Effector memory CD4-positive, alpha-beta T cell (primary cell): Measurements from ENCODE around the gene CDK9.
"Not testable (repeated sequence)": the region's sequence is repeated elsewhere in the genome, so short reads cannot be mapped to it uniquely, and the experiment has no call there.

Source experiments
- DNase-seq, 3 donors: peaks; one replicate each; pipeline ENCODE4 v3.0.0-alpha.2; 2020
- H3K27ac ChIP-seq: 2 replicates; pipeline ENCODE4 v1.7.0; 2013; ENCODE audit warnings: mild to moderate bottlenecking, low read length, moderate library complexity; ENCODE audit not compliant: insufficient read depth, poor library complexity, severe bottlenecking
- H3K27me3 ChIP-seq: replicated peaks from 2 replicates; pipeline ENCODE4 v1.7.0; 2013; ENCODE audit warnings: mild to moderate bottlenecking, low read length; ENCODE audit not compliant: insufficient read depth, control insufficient read depth, poor library complexity, severe bottlenecking
- H3K36me3 ChIP-seq: 2 replicates; pipeline ENCODE4 v1.7.0; 2013; ENCODE audit warnings: mild to moderate bottlenecking, low read length, moderate library complexity; ENCODE audit not compliant: control insufficient read depth, insufficient read depth
- H3K4me1 ChIP-seq: 2 replicates; pipeline ENCODE4 v1.7.0; 2013; ENCODE audit warnings: low read length, mild to moderate bottlenecking; ENCODE audit not compliant: control insufficient read depth, insufficient read depth, poor library complexity, severe bottlenecking
- H3K4me3 ChIP-seq: 2 replicates; pipeline ENCODE4 v1.7.0; 2013; ENCODE audit warnings: low read length, low read depth, mild to moderate bottlenecking; ENCODE audit not compliant: insufficient read depth, poor library complexity, severe bottlenecking
- H3K9me3 ChIP-seq: 2 replicates; pipeline ENCODE4 v1.7.0; 2013; ENCODE audit warnings: mild to moderate bottlenecking, low read length, moderate library complexity; ENCODE audit not compliant: control insufficient read depth

CDK9 gene

DNA sequence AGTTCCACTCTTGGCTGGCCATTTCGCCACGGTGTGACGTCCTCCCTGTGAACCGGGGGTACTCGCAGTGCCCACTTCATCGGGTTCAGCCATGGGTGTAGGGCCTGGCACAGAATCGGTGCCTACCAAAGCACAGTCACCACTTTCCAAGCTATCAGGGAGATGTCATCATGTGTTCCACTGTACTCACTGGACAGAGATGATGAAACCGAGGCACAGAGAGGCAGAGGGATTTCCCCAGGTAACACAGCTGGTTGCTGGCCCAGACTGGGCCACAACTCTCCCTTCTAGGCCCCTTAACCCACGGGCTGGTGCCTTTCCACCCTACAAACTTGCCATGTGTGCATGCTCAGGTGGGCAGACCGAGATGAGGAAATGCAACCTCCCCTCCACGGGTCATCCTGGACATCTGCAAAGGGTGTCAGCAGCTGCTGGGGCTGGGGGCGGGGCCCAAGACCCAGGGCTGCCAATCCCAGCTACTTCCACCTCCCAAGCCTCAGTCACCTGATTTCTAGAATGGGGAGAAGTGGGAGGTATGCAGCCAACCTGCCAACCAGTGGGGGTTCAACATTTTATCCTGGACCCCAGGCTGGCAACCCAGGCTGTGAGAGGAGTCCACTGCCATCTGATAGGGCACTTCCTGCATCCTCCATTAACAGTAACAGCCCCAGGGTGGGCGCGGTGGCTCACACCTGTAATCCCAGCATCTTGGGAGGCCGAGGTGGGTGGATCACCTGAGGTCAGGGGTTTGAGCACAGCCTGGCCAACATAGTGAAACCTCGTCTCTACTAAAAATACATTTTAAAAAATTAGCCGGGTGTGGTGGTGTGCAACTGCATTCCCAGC lies 6.5 kb upstream of the CDK9 start:
- peak overlapping the region; percentile 90 for H3K27ac ChIP-seq
- H3K4me1 ChIP-seq: peaks cover 59% of the 10 kb centered on the region
- peaks cover 3% of the 10 kb centered on the region for H3K36me3 ChIP-seq

DNA sequence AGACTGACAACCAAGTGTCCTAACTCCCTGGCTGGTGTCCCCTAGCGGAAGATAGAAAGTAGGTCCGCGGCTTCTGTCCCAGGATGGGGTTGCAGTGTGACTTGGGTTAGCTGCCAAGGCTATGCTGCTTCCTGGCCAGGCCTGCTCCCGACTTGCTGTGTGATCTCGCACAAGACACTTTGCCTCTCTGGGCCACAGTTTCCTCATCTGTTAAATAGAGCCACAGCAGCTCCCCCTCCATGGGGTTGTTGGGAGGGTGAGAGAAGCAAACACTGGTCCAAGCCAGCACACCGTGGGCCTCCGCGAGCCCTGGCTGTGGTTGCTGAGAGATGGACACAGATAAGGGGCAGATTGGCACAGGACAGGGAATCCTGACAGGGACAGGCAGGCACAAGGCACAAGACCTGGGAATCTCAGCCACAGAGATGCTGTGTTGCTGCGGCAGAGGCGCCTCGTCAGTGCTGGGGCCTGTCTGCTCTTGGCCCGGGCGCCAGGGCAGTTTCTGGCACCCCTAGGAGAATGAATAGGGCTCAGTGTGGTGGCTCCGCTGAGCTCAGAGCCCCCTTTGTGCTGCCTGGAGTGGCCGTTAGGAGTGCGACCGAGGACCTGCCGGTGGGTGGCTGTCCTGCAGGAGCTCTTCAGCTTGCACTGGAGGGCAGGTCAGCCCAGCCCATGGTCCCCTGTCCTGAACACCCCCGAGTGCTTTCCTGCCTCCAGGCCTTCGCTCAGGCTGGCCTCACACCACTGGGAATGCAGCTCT lies 5.5 kb upstream of the CDK9 start:
- H3K4me1 ChIP-seq: peaks cover 64% of the 10 kb centered on the region
- H3K27ac ChIP-seq: peak overlapping the region; percentile 90
- H3K27me3 ChIP-seq: no peaks in the 10 kb centered on the region
- no peak for DNase-seq
- H3K4me3 ChIP-seq: no peak overlapping the region
- H3K36me3 ChIP-seq: no peaks in the 10 kb centered on the region
- no peaks in the 10 kb centered on the region for H3K9me3 ChIP-seq

More for the DNA sequence above, 6.5 kb upstream of the CDK9 start:
- Histone ChIP-seq H3K27me3 (no peaks in the 10 kb centered on the region), H3K9me3 (no peaks in the 10 kb centered on the region), H3K4me3 (peak overlapping the region; percentile 74)
- peak; percentile 35 to 48 (median 40) for DNase-seq

DNA sequence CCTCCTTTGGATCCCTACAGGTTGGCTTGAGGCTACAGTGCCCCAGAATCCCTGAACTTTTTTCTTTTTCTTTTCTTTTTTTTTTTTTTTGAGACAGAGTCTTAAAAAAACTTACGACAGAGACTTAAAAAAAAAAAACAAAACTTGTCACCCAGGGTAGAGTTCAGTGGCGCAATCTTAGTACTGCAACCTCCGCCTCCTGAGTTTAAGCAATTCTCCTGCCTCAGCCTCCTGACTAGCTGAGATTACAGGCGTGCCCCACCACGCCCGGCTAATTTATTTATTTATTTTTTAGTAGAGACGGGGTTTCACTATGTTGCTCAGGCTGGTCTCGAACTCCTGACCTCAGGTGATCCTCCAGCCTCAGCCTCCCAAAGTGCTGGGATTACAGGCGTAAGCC lies 4.9 kb upstream of the CDK9 start:
- peaks cover 64% of the 10 kb centered on the region for H3K4me1 ChIP-seq
- H3K27me3 ChIP-seq, H3K4me3 ChIP-seq, H3K27ac ChIP-seq, DNase-seq, H3K9me3 ChIP-seq, H3K36me3 ChIP-seq: not testable (repeated sequence)

DNA sequence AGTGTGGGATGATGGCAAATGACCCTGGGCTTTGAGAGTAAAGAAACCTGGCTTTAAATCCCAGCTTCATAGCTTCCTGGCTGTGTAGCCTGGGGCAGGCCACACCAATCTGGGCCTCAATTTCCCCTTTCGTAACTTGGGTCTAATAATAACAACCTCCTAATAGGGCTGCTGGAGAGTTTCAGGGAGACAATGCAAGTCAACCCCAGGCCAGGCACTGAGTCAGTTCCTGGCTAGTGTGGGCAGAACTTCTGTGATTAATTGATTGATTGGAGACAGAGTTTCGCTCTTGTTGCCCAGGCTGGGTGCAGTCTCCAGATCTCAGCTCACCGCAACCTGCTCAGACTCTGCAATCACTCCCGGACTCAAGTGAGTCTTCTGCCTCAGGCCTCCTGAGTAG lies 4.0 kb upstream of the CDK9 start:
- no peak for DNase-seq
- Histone ChIP-seq H3K4me3 (no peak overlapping the region), H3K9me3 (no peaks in the 10 kb centered on the region), H3K4me1 (peaks cover 58% of the 10 kb centered on the region), H3K27ac (no peak overlapping the region), H3K36me3 (no peaks in the 10 kb centered on the region), H3K27me3 (no peaks in the 10 kb centered on the region)

DNA sequence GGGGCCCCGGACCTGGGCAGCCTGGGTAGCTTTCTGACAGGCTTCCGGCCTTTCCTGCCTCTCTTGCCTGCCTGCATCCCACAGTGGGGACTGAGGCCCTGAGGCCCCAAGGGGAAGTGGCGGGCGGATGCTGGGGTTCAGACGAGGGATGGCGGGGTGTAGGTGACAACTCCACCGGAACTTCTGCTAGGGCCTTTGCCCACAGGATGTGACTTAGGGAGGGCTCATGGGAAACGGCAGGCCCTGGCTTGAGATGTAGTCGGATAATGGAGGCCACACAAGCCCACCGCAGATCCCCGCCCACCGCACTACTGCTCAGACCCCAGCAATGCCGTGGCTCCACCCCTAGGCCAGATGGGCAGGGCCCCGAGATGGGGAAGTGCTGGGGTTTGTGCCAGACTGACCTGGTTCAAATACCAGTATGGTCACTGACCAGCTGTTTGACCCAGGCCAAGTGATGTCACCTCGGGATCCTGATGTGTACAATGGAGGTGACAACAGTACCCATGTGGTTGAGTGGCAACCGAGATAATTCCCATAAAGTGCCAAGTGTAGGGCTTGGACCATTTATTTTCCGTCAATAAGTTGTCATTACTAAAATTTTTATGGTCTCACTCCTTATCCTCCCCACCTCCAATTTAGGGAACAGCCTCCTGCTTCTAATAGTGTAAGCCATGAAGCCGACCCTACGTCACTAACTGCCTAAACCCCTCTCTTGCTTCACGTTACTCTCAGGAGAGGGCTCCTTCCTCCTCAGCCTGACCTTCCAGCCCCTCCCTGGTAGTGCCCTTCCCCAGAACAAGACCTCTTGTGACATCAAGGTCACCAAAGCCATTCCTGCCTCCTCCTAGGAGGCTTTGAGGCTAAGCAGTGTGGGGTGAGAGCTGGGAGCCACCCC lies 2.5 kb upstream of the CDK9 start:
- DNase-seq: peak; percentile 71 to 78 (median 76)
- H3K27me3 ChIP-seq: no peaks in the 10 kb centered on the region
- peaks cover 53% of the 10 kb centered on the region for H3K4me1 ChIP-seq

DNA sequence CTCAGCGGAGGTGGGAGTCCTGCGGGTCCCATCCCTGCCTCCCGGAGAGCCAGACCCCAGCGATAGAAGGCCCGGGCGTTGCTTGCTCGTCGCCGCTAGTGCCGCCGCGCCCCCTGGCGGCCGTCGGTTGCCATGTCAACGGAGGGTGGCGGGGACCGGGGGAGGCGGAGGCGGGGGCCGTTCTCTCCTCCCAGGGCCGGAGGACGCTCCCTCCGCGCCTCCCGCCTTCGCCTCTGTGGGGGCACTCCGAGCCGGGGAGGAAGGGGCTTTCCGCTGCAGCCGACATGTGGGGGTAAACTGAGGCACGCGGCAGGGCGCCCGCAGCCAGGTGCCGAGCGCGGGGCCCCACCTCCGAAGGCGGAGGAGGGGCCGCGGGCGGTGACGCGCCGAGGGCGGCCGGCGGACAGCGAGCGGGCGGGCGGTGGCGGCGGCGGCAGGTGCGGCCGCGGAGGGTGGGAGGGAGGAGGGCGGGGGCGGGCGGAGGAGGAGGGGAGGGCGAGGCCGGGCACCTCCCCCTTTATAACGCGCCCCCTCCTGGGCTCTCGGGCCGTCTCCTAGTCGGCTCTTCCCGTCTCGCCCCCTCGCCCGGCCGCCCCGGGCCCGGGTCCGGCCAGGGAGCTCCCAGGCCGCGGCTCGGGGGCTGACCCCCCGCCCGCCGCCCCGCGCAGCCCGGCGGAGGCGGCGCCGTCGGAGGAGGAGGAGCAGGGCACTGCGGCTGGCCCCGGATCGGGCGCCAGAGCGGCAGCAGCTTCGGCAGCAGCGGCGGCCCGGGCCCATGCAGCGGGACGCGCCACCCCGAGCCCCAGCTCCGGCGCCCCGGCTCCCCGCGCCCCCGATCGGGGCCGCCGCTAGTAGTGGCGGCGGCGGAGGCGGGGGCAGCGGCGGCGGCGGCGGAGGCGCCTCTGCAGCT lies 556 bp upstream of the CDK9 start:
- peak overlapping the region; percentile 86 for H3K4me3 ChIP-seq
- peak; percentile 81 to 86 (median 84) for DNase-seq
- no peaks in the 10 kb centered on the region for H3K27me3 ChIP-seq
- H3K9me3 ChIP-seq: no peaks in the 10 kb centered on the region
- H3K27ac ChIP-seq: peak overlapping the region; percentile 87
- H3K4me1 ChIP-seq: peaks cover 35% of the 10 kb centered on the region
- peaks cover 34% of the 10 kb centered on the region for H3K36me3 ChIP-seq

More for the DNA sequence above, 2.5 kb upstream of the CDK9 start:
- Histone ChIP-seq H3K36me3 (peaks cover 14% of the 10 kb centered on the region), H3K9me3 (no peaks in the 10 kb centered on the region), H3K27ac (peak overlapping the region; percentile 87), H3K4me3 (peak overlapping the region; percentile 29)

DNA sequence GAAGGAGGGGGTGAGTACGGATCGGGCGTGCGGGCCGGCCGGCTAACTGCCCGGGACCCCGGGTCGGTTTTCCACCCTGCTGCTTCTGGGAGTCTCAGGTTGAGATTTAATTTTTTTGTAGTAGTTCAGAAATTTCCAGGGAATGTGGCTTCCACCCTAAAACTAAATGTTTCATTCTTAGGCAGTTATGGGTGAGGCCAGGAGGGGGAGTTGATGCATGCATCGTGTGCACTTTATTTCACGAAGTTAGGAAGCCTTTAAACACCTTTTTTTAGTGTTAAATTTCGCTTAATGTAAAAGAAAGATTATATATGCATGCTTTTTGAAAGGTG lies 905 bp downstream of the CDK9 start:
- H3K27me3 ChIP-seq: no peaks in the 10 kb centered on the region
- peaks cover 43% of the 10 kb centered on the region for H3K36me3 ChIP-seq
- peaks cover 31% of the 10 kb centered on the region for H3K4me1 ChIP-seq
- no peaks in the 10 kb centered on the region for H3K9me3 ChIP-seq
- H3K27ac ChIP-seq: peak overlapping the region; percentile 87
- H3K4me3 ChIP-seq: peak overlapping the region; percentile 86
- no peak for DNase-seq

DNA sequence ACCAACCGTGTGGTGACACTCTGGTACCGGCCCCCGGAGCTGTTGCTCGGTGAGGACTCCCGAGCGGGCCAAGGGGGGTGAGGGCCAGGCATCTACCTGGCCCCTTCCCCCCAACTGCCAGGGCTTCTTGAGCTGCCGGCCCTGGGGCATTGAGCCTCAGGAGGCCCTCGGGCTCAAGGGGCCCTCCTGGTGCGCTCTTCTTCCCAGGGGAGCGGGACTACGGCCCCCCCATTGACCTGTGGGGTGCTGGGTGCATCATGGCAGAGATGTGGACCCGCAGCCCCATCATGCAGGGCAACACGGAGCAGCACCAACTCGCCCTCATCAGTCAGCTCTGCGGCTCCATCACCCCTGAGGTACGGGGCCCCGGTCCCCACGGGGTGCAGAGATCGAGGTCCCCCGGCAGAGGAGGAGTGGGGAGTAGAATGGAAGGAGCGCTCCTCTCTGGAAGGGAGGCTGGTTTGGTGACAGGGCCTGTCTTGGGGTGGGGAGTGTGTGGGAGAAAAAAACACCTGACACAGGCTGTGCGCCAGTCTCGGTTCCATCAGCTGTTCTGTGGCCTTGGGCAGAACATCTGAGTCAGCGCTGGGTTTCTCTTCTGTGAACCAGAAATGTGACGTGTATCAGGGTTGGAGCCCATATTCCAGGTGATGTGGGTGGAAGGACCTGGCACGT lies 2.6 kb downstream of the CDK9 start:
- Histone ChIP-seq H3K4me3 (no peak overlapping the region), H3K9me3 (no peaks in the 10 kb centered on the region), H3K36me3 (peaks cover 43% of the 10 kb centered on the region), H3K4me1 (peaks cover 14% of the 10 kb centered on the region), H3K27me3 (no peaks in the 10 kb centered on the region), H3K27ac (no peak overlapping the region)
- no peak for DNase-seq

DNA sequence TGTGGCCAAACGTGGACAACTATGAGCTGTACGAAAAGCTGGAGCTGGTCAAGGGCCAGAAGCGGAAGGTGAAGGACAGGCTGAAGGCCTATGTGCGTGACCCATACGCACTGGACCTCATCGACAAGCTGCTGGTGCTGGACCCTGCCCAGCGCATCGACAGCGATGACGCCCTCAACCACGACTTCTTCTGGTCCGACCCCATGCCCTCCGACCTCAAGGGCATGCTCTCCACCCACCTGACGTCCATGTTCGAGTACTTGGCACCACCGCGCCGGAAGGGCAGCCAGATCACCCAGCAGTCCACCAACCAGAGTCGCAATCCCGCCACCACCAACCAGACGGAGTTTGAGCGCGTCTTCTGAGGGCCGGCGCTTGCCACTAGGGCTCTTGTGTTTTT lies 3.3 kb downstream of the CDK9 start:
- H3K4me1 ChIP-seq: peaks cover 7% of the 10 kb centered on the region
- DNase-seq: no peak
- H3K27me3 ChIP-seq: no peaks in the 10 kb centered on the region
- no peak overlapping the region for H3K4me3 ChIP-seq
- no peak overlapping the region for H3K27ac ChIP-seq
- H3K36me3 ChIP-seq: peaks cover 43% of the 10 kb centered on the region
- no peaks in the 10 kb centered on the region for H3K9me3 ChIP-seq
